Measurements from ENCODE around the gene HPCA. TPM values are rescaled to one million over a fixed set of nuclear protein-coding genes. Genes with fewer than 3 reads are reported as not detected.

HPCA gene
- total and polyA plus RNA-seq, 2 of the 8 experiments (the other 6 are each of a cell fraction or from before 2014, with no cell fraction given) = 0.70 to 1.4 TPM

DNA sequence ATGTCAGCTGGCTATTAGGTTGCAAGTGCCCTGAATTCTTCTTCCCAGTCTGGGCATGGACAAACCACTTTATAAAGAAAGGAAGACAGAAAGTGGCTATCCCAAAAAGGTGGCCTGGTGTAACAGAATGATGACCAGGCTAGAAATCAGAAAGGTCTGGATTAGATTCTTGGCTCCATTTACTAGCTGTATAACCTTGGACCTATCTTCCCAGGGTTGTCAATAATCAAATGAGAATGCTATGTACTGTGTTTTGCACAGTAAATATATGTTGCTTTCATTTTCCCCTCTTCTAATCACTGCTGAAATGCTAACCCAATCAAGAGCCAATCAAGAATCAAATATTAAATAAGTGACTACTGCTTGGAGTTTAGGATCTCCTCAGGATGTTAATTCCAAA, 57.9 kb downstream of the HPCA start:
- DNase-seq (ENCODE audit: low read depth in 1 of 2, low spot score in 2 of 2) (no peak), FAIRE-seq (no peak)
- Histone ChIP-seq H3K9ac (replicated peaks in 1 of 4; ENCODE audit: extremely low read depth in 1 of 4, low read depth in 3 of 4, low read length in 3 of 4) (no peak overlapping the region), H4K20me1 (replicated peaks in 1 of 2; ENCODE audit: control insufficient read depth in 1 of 2, insufficient read depth in 2 of 2, low read length in 2 of 2) (no peaks in the 10 kb centered on the region), H2BK12ac (ENCODE audit: low read depth, low read length) (no peak overlapping the region), H3K4me2 (ENCODE audit: insufficient read depth in 1 of 2, low read depth in 2 of 2, low read length in 2 of 2) (no peak overlapping the region), H3K27ac (ENCODE audit: low read depth, low read length) (no peak overlapping the region), H4K5ac (ENCODE audit: insufficient read length, low read depth, low read length) (no peak overlapping the region), H2AFZ (ENCODE audit: low read length) (no peak overlapping the region), H3K18ac (ENCODE audit: extremely low read depth, low read length) (no peak overlapping the region), H3K4ac (replicated peaks; ENCODE audit: insufficient read length, low read depth, low read length) (no peak overlapping the region), H4K8ac (ENCODE audit: extremely low read depth, insufficient read depth, low read length) (no peak overlapping the region; the same call in 1 of the 2 replicates), H4K91ac (replicated peaks; ENCODE audit: insufficient read length, low read length) (no peak overlapping the region), H3K14ac (ENCODE audit: insufficient read length) (no peak overlapping the region), H2BK15ac (ENCODE audit: low read length) (no peak overlapping the region), H2AK5ac (ENCODE audit: low read depth, low read length) (no peak overlapping the region), H3K23me2 (ENCODE audit: low read depth, low read length) (no peaks in the 10 kb centered on the region), H3K23ac (ENCODE audit: insufficient read length) (no peak overlapping the region), H3K56ac (replicated peaks; ENCODE audit: insufficient read length, low read depth, low read length) (no peak overlapping the region), H3K27me3 (replicated peaks in 1 of 4; ENCODE audit: control insufficient read depth in 3 of 4, extremely low read depth in 1 of 4, insufficient read depth in 3 of 4, low read length in 3 of 4) (no peaks in the 10 kb centered on the region), H3K9me3 (ENCODE audit: insufficient read depth in 2 of 2, low read depth in 1 of 2, low read length in 1 of 2) (no peaks in the 10 kb centered on the region), H3K4me1 (replicated peaks in 1 of 4; ENCODE audit: control insufficient read depth in 3 of 4, insufficient read depth in 4 of 4, low read length in 3 of 4) (no peaks in the 10 kb centered on the region), H2BK5ac (ENCODE audit: low read depth, low read length) (no peak overlapping the region), H2BK120ac (replicated peaks; ENCODE audit: low read depth, low read length) (no peak overlapping the region), H2BK20ac (ENCODE audit: low read length) (no peak overlapping the region), H3K4me3 (ENCODE audit: extremely low read depth in 1 of 4, insufficient read depth in 2 of 4, low read depth in 3 of 4, low read length in 4 of 4) (no peak overlapping the region), H3K79me2 (ENCODE audit: control insufficient read depth in 1 of 2, insufficient read depth in 2 of 2, low read length in 2 of 2) (no peaks in the 10 kb centered on the region), H3K36me3 (ENCODE audit: control insufficient read depth in 2 of 4, insufficient read depth in 4 of 4, low read length in 3 of 4) (peaks cover 0 to 13% (median 5%) of the 10 kb centered on the region in 4 experiments; a peak in 5 of 8 replicates), H3K79me1 (ENCODE audit: low read depth, low read length) (no peaks in the 10 kb centered on the region)
- ChIA-PET CTCF (ENCODE audit: partially characterized antibody) (interaction anchor here (2.2 to 2.8 kb wide), 2 partner anchors 11 to 53 kb away, joined by 6 to 11 read pairs; no protein-coding TSS in a partner anchor), POLR2A (ENCODE audit: partially characterized antibody) (no interaction called here)
- TF ChIP-seq BCL11A (IDR thresholded peaks at IDR 0.05; ENCODE audit: low read depth in 2 of 2, low read length in 2 of 2) (no peak), GTF2F1 (IDR thresholded peaks at IDR 0.05; ENCODE audit: borderline replicate concordance, low read depth, low read length) (no peak), FOSL1 (IDR thresholded peaks at IDR 0.05; ENCODE audit: insufficient read depth, low read depth, low read length) (no peak), RNF2 (IDR thresholded peaks at IDR 0.05; ENCODE audit: borderline replicate concordance, low read depth, low read length, missing control alignments, poor library complexity, severe bottlenecking) (no peak), TCF12 (IDR thresholded peaks at IDR 0.05; ENCODE audit: low read depth, low read length) (no peak)
